Measurements from ENCODE around the gene MYLK.

MYLK gene

DNA sequence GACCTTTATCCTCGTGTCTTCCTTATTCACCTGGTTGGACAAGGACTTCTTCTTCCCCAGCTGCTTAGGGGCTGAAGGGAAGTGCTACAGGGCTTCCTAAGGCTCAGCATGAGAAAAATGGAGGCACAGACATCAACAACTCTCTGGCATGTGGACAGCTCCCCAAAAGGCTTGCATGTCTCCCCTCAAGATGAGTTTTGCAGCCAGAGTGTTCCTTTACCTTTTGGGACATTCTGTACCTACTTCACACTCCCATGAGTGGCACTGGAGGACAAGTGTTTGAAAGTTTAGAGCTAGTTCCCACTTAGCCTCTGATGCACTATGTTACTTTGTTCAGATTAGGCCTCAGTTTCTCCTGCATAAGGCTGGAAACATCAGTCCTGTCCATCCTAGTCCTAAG lies 222.2 kb downstream of the MYLK start:
- no peak for DNase-seq

DNA sequence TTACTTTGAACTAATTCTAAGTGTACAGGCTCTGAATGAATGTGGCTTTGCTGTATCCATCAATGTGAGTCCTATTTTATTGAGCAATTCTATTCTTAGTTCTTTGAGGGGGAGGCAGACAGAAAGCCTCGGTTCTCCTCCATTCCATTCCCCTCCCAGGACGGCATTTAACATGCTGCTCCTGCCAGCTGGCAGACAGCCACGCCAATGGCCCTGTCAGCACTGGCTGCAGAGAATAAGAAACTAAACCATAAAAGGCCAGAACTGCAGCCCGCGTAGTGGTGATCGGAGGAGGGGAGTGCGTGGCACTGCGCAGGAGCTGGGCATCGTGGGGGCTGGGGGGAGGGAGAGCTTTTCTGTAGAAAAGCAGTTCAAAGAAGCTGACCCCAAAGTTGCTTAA lies 223.2 kb downstream of the MYLK start:
- no peak for DNase-seq

DNA sequence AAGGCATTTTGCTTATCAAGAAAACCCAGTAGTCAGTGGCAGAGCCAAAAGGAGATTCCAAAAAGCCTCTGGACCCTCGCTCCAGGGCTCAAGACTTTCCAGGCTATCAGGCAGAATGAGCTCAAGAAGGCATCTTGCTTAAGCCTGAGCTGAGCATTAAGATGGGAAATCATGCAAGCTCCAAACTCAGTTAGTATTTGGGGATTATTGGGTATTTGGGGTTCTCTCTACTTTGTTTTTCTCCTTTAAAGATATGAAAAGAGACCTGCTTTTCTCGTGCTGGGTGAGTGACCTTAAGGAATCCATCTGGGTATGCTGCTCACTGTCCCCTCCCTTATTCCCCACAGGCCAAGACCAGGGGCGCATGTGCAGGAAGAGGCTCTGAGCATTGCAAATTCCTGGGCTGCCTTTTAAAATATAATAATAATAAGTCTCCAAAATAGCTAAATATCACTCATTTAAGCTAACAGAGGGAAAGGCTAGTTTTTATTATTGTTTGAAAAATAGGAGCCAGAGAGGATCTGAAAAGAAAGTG lies 223.9 kb downstream of the MYLK start:
- DNase-seq = no peak

DNA sequence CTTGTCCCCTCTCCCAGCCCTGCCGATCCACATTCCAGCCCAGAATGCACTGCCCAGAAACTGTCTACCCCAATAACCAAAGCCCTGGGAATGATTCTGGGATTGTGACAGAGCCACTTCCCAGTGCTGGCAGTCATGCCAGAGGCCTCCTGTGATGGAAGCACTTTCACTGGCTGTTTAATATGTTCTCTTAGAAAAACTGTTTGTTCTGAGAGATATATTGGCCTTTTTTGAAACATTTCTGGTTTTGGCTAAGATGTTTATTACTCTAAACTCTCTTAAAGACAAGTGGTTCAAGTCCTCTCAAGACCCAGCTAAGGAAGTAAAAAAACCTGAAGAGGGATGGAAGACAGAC lies 225.3 kb downstream of the MYLK start:
- no peak for DNase-seq

DNA sequence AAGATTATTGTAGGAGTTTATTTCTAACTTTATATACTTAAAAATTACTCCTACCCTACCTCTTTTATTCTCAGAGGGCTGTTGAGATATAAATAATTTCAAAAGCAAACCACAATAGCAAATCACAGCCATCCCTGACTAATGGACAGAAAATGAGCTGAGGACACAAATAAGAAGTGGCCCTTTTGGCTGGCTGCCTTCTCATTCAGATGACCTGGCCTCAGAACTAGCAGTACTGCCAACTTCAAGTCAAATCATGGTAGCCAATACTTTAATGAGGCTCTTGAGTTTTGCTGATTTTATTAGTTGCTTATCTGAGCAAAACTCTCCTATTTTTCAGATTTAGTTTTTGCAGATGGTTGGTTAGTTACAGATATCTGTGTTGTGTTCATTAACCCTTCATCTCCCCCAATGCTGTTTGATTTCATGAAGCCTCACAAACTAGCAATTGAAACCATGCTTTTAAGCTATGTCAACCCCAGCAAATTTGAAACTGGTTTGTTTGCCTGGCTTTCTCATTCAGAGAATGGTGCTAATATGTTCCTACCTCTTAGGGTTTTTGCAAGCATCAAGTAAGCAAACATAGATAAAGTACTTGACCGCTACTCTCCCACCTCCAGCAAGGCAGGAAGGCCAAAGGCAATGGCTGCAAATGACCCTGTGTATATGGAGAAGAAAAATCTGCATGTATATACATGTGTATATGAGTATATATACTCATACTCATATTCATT lies 225.8 kb downstream of the MYLK start:
- no peak for DNase-seq

DNA sequence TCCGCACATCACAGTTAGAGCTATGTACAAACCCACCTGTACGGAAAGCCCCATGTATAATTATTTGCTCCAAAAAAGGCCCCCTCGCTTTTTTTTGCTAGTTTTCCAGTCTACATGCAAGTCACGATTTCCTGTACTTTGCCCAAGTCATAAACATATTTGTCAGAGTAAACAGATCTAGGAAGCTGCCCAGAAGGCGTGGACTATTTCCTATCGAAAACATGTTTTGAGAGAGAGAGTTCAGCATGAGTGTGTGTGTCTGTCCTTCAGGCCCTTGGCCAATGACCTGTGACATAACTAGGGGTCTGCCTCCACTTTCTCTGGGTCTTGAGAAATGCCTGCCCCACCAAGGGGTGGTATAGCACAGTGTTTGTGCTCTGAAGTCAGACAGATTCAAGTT lies 226.6 kb downstream of the MYLK start:
- no peak for DNase-seq

DNA sequence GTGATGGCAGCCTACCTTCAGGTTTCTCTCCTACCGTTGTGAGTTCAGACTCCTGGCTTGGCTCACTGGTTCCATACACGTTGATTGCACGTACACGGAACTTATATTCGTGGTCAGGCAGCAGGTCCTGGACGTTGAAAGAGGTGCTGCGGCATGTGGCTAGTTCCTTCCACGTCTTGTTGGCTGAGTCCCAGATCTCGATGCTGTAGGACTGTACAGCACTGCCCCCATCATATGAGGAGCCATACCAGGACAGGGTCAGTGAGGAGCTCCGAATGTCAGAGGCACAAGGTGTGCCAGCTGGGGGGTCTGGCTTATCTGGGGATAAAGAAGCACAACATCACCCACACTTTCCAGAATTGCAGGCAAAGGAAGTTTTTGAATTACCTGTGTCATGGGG lies 227.0 kb downstream of the MYLK start:
- DNase-seq = no peak

DNA sequence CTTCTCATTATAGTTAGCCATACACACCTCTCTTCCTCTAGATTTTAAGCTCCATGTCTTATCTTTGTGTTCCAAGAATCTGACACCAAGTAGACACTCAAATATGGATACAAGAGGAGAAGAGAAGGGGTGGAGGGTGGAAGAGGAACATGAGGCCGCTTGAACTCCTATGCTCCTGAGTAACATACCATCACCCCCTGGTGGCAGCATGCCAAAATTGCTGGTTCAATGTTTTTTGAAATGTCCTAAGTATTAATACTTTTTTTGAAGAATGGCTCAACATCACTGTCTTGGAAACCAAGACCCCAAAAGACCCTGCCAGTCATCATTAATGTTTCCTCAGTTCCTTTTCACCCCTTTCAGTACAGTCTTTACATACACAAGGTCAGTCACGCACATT lies 227.4 kb downstream of the MYLK start:
- no peak for DNase-seq

DNA sequence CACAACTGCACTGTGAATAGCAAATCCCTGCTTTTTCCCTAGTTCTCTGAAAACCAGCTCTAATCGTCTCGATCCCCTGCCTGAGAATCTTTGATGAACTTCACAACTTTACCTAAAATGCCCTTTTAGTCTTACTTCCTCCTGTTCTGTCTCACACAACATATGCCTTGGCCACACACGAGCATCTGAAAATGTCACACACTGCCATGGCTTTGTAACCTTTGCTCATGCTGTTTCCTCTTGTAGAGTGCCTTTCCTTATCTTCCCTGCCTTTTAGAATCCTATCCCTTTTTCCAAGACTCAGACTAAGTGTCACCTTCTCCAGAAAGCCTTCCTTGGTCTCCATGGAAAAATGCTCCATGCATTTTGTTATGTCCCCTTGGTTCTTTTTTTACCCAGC lies 227.9 kb downstream of the MYLK start:
- DNase-seq = no peak

DNA sequence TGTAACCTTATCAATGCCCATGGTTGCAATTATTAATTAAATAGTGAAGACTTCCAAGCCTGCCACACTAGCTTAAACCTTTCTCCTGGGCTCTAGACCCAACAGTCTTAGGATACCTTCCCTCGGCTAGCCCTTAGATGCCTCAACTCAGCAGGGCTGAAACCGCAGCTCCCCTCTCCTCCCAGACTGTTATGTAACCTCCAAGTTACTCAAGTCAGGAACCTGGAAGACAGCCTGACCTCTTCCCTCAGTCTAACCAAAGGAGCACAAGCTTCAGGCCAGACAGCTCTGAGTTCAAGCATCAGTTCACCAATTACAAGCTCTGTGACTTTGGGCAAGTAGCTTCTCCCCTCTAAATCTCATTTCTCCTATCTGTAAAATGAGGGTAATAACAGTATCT lies 228.7 kb downstream of the MYLK start:
- DNase-seq = no peak

DNA sequence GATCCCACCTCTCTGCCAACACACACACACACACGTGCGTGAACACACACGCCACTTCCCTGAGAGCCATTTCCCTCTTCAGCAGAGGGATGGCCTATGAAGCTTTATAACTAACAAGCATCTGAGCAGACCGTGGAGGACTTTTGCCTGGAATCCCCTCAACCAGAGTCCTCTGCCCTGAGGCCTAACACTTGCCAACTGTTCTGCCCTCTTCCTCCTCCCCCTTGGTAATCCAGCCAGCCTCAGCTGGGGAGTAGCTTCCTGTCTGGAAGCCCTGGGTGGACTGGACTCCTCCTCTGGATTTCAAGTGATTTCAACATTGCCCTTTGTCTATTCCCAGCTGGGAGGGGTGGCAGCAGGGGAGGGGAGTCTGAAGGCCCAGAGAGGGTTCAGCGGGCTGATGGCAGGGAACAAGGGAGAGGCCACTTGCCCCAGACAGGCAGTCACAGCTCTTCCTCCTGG lies 230.9 kb downstream of the MYLK start:
- no peak for DNase-seq

DNA sequence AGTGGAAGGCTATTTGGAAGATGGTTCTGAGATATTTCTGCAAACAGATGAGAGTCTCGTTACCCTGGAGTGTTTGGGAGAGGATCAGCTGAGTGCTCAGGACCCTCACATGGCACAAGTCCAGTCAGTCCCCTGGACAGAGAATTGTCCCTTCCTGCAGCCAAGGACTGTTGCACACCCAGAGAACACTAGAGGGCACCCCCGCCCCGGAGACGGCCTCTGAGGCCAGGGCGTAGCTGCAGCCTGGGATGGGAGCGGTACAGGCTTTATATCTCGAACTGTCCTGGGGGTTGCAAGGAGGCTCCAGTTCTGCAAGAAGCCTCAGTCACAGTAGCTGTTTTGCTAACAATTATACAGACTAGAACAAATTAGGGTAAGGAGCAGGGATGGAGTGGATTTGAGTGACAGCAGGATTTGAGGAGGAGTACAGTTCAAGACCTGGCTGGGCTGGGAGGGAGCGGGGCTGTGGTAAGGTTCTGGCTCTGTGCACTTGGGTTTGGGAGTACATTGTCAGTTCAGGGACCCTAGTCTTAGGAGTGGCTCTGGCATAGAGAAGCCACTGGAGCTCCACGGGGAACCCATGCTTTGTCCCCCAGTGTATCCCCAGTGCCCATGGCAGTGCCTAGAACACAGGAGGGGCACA lies 231.7 kb downstream of the MYLK start:
- DNase-seq = peak in 1 of 2 experiments; percentile 15

DNA sequence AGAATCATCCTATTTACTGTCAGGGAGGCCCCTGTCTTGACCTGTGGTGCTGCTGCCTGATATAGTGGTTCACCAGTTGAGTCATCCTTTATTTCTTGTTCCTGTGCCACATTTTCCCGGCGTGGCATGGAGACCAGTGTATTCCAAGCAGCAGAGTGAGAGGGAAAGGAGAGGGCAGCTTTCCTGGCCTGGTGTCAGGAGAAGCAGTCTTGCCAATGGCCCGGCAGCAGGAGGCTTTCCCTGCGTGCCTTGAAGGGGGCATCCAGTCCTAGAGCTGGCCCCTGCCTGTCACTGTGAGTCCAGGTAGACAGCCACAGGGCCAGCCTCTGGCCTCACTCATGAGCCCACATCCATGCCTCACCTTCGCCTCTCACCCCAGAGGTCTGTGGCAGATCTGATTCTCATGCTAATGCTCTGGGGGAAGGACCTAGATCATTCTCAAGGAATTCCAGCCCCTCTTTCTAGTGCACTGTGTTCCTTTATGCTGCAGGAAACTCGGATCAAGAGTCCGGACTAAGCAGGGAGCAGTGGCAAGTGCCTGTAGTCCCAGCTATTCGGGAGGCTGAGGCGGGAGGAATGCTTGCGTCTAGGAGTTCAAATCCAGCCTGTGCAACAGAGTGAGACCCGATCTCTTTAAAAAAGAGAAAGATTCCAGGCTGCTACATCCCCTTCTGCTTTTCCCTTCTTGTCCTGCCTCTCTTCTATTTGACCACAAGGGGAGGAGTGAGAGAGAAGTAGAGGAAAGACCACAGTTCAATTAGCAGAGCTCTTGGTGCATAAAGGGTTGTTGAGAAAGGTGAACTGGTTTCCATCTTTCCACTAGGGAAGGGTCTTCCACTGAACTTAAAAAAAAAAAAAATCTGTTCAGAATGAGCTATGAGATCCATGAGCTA lies 232.4 kb downstream of the MYLK start:
- no peak for DNase-seq

DNA sequence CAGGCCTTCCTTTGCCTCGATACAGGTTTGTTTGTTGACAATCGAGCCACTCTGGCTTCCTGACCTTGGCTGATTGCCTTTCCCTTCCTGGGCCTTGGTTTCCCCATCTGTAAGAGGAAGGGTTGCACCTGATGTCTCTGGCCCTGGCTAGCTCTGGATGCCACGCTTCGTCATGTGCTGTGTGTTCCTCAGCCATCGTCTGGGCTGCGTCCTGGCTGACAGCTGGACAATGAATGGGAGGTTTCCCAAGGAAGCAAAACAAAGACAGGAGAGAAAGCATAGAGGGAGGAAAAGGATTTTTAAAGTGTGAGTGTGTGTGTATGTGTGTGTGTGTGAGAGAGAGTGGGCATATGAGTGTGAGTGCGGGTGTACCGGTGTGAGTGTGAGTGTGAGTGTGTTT lies 234.0 kb downstream of the MYLK start:
- DNase-seq = no peak

DNA sequence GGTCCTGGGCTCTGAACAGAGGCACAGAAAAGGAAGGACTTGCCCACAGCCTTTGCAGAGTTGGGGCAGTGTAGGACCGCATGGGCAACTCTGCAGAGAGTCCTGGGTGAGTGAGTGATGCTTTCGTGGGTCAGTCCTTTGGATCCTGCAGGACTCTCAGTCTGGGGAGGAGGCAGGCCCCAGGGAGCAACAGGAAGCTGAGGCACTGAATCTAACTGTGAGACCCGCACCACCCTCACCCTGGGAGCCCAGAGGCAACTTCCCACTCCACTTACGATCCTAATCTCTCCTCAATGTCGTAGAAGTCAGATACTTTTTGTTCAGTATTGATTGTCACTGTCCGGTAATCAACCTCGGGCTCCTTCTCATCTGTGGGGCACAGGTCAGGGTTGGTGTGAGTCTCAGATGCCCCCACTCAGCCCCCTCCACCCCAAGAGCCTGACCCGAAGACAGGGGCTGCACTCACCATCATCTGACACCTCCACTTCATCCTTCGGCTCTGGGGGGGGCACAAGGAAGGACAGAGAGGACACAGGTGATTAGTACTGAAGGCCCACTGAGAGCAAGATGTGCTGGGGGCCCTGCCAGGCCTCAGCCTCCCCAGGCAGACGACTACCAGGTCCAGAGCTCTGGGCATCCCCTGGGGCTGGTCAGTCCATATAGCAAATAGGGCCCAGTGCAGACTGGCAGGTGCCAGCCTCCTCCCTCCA lies 235.3 kb downstream of the MYLK start:
- no peak for DNase-seq

DNA sequence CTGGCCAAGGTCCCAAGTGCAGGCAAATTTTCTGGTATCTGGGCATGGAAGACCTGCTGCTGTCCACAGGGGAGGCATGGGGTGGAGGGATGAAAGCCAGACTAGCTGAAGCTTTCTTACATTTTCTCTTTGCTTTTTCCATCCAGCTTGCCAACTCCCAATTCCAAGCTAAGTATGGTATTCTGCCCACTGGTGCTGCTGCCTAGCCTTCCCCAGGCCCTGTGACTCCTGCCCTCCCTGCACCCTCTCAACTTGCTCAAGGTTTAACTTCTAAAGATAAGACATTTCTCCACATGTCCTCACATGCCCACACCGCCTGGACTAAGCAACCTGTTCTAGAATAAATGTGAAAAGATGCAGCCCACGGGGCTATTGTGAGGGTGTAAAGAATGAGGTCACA lies 239.8 kb downstream of the MYLK start:
- no peak for DNase-seq

DNA sequence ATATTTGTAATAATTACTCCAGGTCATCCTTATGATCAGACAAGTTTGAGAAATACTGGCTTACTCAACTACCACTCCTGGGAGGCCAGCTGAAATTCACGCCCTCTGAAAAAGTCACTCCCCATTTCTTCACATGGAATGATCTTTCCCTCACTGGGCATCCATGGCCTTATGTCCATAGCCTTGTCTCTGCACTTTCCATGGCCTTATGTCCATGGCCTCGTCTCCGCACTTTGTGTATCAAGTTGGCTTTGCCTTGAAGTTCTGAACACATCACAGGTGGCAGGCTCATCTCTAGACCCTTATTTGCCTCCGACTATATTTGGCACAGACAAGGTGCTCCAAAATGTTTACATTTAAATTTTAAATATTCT lies 241.2 kb downstream of the MYLK start:
- DNase-seq = no peak

DNA sequence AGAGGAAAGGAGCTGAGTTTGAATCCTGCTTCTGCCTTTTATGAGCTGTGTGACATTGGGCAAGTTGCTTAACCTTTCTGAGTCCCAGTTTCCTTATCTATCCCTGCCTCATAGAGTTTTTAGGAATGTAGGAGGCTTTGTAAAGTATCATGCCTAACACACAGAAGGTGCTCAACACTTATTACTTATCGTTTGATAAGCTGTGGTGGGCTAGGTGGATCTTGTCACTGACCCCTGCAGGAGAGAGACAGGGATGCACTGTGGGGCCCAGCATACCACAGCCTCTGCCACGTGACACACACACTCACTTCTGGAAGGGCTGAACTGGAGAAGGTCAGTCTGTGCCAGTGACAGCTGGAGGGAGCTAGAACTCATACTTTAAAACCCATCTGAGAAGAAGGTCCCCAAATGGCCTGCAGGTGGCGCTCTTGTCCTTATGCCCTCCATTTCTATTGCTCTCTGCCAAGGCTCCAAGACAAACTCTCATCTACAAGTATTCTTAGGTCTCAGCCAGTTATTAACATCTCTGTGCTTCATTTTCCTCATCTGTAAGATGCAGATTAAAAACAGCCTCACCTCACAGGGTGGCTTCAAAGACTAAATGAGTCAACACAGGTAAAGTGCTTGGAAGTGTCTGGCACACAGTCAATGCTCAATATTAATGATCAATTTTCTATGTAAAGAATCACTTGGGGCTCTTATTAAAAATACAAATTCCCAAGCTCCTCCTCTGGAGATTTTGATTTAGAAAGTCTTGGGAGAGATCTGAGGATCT lies 241.8 kb downstream of the MYLK start:
- peak in 1 of 2 experiments; percentile 35 for DNase-seq

DNA sequence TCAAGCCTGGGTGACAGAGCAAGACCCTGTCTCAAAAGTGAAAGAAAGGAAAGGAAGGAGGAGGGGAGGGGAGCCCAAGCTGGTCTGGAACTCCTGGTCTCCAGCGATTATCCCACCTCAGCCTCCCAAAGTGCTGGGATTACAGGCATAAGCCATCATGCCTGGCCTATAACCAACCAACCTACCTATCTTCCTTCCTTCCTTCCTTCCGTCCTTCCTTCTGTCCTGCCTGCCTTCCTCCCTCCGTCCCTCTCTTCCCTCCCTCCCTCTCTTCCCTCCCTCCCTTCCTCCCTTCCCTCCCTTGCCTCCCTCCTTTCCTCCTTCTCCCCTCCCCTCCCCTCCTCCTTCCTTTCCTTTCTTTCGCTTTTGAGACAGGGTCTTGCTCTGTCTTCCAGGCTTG lies 242.6 kb downstream of the MYLK start:
- no peak for DNase-seq

DNA sequence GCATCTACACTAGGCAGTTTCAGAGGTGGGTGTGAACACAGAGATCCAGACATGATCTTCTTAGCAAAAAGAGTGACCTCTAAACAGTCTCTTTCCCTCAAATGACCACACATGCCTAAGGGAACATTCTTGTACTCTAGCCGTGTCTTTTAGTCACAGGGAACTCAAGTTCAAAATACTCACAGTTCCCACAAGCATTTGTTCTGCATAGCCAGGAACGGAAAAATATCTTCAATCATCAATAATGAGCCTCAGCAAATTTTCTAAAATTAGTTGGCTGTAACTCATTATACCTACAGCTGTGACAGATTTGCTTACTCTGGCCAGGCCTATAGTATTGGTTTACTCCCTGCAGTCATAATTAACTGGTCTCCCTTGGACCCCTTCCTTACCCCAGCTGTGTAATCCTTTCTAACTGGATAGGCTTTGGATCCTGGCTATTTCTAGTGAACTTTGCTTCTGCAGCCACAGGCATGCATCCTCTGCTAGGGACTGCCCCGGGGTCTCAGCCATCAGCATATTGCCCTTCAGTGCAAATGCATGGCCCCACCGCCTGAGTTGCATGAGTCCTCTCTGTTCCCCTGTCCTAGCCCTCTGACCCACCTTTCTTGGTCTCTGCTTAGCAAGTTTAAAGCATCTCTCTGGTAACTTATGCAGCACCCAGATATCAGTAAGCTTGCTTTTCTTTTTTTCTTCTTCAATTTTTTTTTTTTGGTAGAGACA lies 243.2 kb downstream of the MYLK start:
- no peak for DNase-seq

DNA sequence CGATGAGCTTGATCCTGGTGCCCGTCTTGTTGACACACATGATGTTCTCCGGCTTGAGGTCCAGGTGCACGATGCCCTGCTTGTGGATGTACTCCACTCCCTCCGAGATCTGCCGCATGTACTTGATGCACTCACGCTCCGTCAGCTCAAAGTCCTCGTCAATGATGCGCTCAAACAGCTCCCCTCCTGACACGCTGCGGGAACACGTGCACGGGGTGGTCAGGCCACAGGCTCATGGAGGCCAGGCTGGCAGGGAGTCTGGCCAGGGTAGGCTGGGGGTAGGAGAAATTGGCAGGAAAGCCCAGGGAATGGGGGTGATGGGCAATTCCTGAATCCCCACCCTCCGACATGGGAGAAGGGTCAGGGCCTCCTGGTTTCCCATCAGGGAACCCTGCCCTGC lies 243.8 kb downstream of the MYLK start:
- DNase-seq = no peak
